HepG2 (cell line): ENCODE data around the gene NCAPG.

Source experiments
- KLF13 ChIP-seq: sonication (generic); formaldehyde crosslinking; IDR thresholded peaks from 2 replicates; pipeline ENCODE4 v1.4.0; 2020; ENCODE audit warnings: mild to moderate bottlenecking, missing genetic modification reagents
- KLF9 ChIP-seq: IDR thresholded peaks from 2 replicates; pipeline ENCODE4 v1.6.1; 2016; ENCODE audit warnings: low read depth
- ZNF282 ChIP-seq: fragments of 450-650 bp; IDR thresholded peaks from 2 replicates; pipeline ENCODE4 v1.6.1; 2018; ENCODE audit not compliant: partially characterized antibody

DNA sequence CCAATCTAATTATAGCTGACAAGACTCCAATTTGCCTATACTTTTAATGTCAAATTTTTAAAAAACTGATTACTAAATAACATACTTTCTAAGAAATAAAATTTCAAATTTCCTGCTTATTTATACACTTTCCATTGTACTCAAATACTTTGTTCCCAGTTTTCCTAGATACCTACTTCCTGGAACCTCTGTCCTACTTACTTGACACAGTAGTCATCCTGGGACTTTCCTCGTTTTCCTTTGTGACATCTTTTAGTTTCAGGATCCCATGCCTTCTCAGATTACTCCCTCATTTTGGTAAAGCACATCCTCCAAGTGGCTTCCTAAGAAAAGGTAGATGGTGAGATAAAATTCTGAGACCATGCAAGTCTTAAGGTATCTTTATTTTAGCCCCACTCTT, 16.0 kb upstream of the NCAPG start:
- TF ChIP-seq KLF9 = no peak
- TF ChIP-seq ZNF282 = no peak
- no peak for TF ChIP-seq KLF13
